GM21390 (cell line): Measurements from ENCODE around the gene KCTD16.

Source experiments
- ATAC-seq: cut with Tn5 transposase; IDR thresholded peaks from one replicate; pipeline ENCODE4 v1.9.1; 2021; ENCODE audit not compliant: unreplicated experiment

KCTD16 gene

GRCh38 chr5:144504929-144505577 lies 334.4 kb downstream of the KCTD16 start:
- no peak for ATAC-seq

- ATAC-seq = no peak
Observed at GRCh38 chr5:144510845-144511579, 340.3 kb downstream of the KCTD16 start.

GRCh38 chr5:144511580-144512072 lies 341.0 kb downstream of the KCTD16 start:
- ATAC-seq = no peak

GRCh38 chr5:144522698-144523097 lies 352.0 kb downstream of the KCTD16 start:
- no peak for ATAC-seq

- no peak for ATAC-seq
Observed at GRCh38 chr5:144525000-144525399, 354.3 kb downstream of the KCTD16 start.

GRCh38 chr5:144531188-144531587 lies 360.5 kb downstream of the KCTD16 start:
- no peak for ATAC-seq
